Hippocampal formation (tissue), 2 donors: ENCODE measurements around the gene LMNTD2.
"Not testable (repeated sequence)": the region's sequence is repeated elsewhere in the genome, so short reads cannot be mapped to it uniquely, and the experiment has no call there.

Source experiments
- DNase-seq, 2 donors: peaks; one replicate each; lab custom pipeline; 2025; lab: John Stamatoyannopoulos, UW

The LMNTD2 gene

GRCh38 chr11:587978-588380, 27.4 kb upstream of the LMNTD2 start:
- no peak for DNase-seq

GRCh38 chr11:587546-587945, 27.0 kb upstream of the LMNTD2 start:
- DNase-seq = no peak

GRCh38 chr11:586376-587316, 26.1 kb upstream of the LMNTD2 start:
- no peak for DNase-seq

- DNase-seq = no peak
These were observed 23.7 kb upstream of the LMNTD2 start for GRCh38 chr11:584287-584686.

GRCh38 chr11:581752-582151, 21.2 kb upstream of the LMNTD2 start:
- peak in 1 of 2 donors; percentile 16 for DNase-seq

- DNase-seq = no peak
These were observed 20.8 kb upstream of the LMNTD2 start for GRCh38 chr11:581342-581741.

- DNase-seq = no peak
These were observed 19.5 kb upstream of the LMNTD2 start for GRCh38 chr11:579830-580601.

GRCh38 chr11:578276-579035, 17.9 kb upstream of the LMNTD2 start:
- no peak for DNase-seq

GRCh38 chr11:577611-577894, 17.0 kb upstream of the LMNTD2 start:
- DNase-seq = no peak

GRCh38 chr11:576811-577610, 16.5 kb upstream of the LMNTD2 start:
- DNase-seq = no peak

GRCh38 chr11:575996-576768, 15.6 kb upstream of the LMNTD2 start, which contains the start of gene PHRF1:
Gene PHRF1 (plus strand): TSS chr11:576470. CDS start chr11:581513, 5,043 bp downstream.
- DNase-seq = peak; percentile 96 to 97

- no peak for DNase-seq
These were observed 14.9 kb upstream of the LMNTD2 start for GRCh38 chr11:575313-575995.

GRCh38 chr11:574632-575312, 14.2 kb upstream of the LMNTD2 start:
- DNase-seq = no peak

GRCh38 chr11:574031-574570, 13.6 kb upstream of the LMNTD2 start:
- DNase-seq = not testable (repeated sequence)

- DNase-seq = no peak
These were observed 12.7 kb upstream of the LMNTD2 start for GRCh38 chr11:573146-573759.

- no peak for DNase-seq
These were observed 11.3 kb upstream of the LMNTD2 start for GRCh38 chr11:571802-572185.

GRCh38 chr11:569158-569885, 8.8 kb upstream of the LMNTD2 start:
- no peak for DNase-seq
